Activated naive CD8-positive, alpha-beta T cell treated with anti-CD3 and anti-CD28 coated beads, Interleukin-2, amount 50 U/mL, for 24 hours (primary cell): ENCODE measurements around the gene CPNE2.
"Not testable (repeated sequence)": the region's sequence is repeated elsewhere in the genome, so short reads cannot be mapped to it uniquely, and the experiment has no call there.

Source experiments
- ATAC-seq: fragments of 150-1000 bp; cut with Tn5 transposase; one replicate; pipeline ENCODE4 v1.10.0; 2021
- DNase-seq: peaks from one replicate; pipeline ENCODE4 v3.0.0; 2021
- H3K27ac Mint-ChIP-seq: one replicate; pipeline ENCODE4 v1.8.0; 2021; ENCODE audit warnings: mild to moderate bottlenecking, mixed read lengths
- H3K27me3 Mint-ChIP-seq: one replicate; pipeline ENCODE4 v1.8.0; 2021; ENCODE audit warnings: mixed read lengths
- H3K36me3 Mint-ChIP-seq: one replicate; pipeline ENCODE4 v1.8.0; 2021; ENCODE audit warnings: low read depth, mixed read lengths
- H3K4me1 Mint-ChIP-seq: one replicate; pipeline ENCODE4 v1.8.0; 2021; ENCODE audit warnings: mixed read lengths
- H3K4me3 Mint-ChIP-seq: one replicate; pipeline ENCODE4 v1.8.0; 2021; ENCODE audit warnings: mild to moderate bottlenecking, moderate library complexity, mixed read lengths
- H3K9me3 Mint-ChIP-seq: one replicate; pipeline ENCODE4 v1.8.0; 2021; ENCODE audit warnings: mixed read lengths

CPNE2 gene

DNA sequence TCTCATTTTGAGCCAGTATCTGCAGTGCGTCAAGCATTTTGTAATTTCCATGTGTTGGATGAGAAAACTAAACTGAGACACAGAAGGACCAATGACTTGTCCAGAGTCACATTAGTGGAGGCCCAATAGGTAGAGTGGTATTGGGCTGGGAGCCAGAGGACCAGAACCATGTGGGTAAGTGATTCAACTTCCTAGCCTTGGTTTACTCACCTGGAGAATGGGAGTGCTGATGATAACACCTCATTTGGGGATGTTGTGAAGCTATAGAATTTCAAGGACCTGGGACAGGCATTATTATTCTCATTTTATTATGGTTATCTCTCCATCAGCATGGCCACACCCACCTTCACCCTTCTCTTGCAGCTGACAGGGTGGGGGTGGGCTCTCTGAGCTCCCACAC lies 8.1 kb downstream of the CPNE2 start:
- no peak for DNase-seq
- Mint-ChIP-seq H3K9me3 (no peaks in the 10 kb centered on the region), H3K27ac (no peak overlapping the region), H3K4me3 (no peak overlapping the region), H3K36me3 (no peaks in the 10 kb centered on the region), H3K4me1 (peaks cover 10% of the 10 kb centered on the region), H3K27me3 (no peaks in the 10 kb centered on the region)
- ATAC-seq, result no peak

DNA sequence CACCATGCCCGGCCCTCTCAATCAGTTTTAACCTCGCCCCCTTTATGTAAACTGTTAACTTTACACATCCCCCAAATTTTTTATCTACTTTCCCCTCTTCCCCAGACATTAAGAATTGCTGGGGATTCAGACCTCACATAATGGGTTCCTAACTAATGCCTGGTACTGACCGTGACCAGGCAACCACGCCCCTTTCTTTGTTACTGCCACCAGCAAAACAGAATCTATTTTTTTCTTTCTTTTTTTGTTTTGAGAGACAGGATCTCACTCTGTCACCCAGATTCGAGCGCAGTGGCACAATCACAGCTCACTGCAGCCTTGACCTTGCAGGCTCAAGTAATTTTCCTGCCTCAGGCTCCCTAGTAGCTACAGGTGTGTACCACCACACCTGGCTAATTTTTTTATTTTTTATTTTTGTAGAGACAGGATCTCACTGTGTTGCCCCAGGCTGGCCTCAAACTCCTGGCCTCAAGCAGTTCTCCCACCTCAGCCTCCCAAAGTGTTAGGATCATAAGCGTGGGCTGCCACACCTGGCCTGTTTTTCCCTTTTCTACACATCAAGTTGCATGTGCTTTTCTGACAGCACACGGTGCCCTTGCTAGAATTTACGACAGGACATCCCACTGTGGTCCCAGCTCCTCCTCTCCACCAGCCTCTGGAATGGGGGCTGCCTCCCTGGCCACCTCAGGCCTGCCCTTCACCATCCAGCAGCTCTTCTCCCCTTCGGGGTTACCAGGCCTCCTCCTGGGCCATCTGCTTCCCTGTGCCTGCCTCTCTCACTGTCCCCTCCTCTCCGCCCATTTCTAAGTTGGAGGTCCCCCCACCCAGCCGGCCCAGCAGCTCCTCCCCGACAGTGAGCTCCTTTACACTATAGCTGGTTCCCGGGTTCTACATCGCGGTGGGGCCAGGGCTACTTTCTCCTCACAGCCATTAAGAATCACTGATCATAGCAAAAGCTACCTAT lies 10.8 kb downstream of the CPNE2 start:
- Mint-ChIP-seq H3K27me3 (no peaks in the 10 kb centered on the region), H3K36me3 (no peaks in the 10 kb centered on the region), H3K27ac (no peak overlapping the region), H3K9me3 (no peaks in the 10 kb centered on the region), H3K4me1 (peaks cover 11% of the 10 kb centered on the region), H3K4me3 (no peak overlapping the region)
- ATAC-seq, result no peak
- DNase-seq, result no peak

DNA sequence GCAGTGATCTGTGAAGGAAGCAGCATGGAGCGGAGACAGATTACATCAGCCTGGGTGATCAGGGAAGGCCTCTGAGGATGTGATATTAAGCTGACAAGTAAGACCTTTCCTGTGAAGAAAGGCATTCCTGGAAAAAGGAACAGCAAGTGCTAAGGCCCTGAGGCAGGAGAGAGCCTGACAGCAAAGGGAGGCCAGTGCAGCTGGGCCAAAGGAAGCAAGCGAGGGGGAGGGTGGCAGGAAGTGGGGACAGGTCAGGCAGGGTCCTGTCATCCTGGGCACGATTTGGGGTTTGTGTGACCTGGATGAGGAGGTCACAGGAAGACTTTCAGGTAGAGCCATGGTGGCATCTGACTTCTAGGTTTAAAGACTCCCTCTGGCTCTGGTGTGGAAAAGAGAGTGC lies 12.3 kb downstream of the CPNE2 start:
- no peaks in the 10 kb centered on the region for H3K36me3 Mint-ChIP-seq
- ATAC-seq (no peak), DNase-seq (no peak)
- peaks cover 11% of the 10 kb centered on the region for H3K4me1 Mint-ChIP-seq
- H3K27me3 Mint-ChIP-seq, result no peaks in the 10 kb centered on the region
- H3K4me3 Mint-ChIP-seq, result no peak overlapping the region
- no peak overlapping the region for H3K27ac Mint-ChIP-seq
- H3K9me3 Mint-ChIP-seq, result no peaks in the 10 kb centered on the region

DNA sequence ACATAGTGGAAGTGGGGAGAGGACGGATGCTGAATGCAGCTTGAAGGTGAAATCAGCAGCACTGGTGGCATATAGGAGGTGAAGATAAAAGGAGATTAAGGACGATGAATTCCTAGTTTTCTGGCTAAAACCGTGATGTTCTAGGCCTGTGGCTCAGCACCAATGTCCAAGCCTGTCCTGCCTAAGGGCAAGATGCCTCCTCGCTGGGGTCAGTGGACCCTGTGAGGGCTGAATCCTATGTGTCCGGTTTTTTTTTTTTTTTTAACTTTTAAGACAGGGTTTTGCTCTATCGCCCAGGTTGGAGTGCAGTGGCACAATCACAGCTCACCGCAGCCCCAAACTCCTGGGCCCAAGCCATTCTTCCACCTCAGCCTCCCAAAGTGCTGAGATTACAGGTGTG lies 12.8 kb downstream of the CPNE2 start:
- Mint-ChIP-seq H3K4me1 (peaks cover 11% of the 10 kb centered on the region), H3K9me3 (no peaks in the 10 kb centered on the region), H3K36me3 (no peaks in the 10 kb centered on the region), H3K4me3 (no peak overlapping the region), H3K27me3 (no peaks in the 10 kb centered on the region), H3K27ac (no peak overlapping the region)
- ATAC-seq, result no peak
- DNase-seq, result no peak

DNA sequence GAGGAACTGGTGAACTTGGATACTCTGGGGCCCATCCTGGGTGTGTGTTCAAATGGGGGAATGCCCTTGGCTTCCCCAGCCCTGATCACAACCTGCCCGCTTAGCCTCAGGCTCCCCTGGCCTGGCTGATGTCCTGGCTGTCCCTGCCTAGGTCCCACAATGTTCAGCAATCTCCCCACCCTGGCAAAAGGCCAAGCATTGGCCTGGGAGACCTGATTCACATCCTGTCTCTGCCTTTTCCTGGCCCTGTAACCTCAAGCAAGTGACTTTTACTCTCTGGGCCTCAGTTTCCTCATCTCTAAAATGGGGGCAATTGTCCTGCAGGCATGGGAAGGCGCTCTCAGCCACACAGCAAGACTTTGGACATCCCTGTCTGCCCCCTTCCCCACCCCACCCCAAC lies 14.4 kb downstream of the CPNE2 start:
- ATAC-seq (peak; percentile 29), DNase-seq (no peak)
- no peak overlapping the region for H3K4me3 Mint-ChIP-seq
- no peaks in the 10 kb centered on the region for H3K9me3 Mint-ChIP-seq
- H3K27ac Mint-ChIP-seq, result no peak overlapping the region
- H3K4me1 Mint-ChIP-seq, result peaks cover 11% of the 10 kb centered on the region
- H3K36me3 Mint-ChIP-seq, result no peaks in the 10 kb centered on the region
- no peaks in the 10 kb centered on the region for H3K27me3 Mint-ChIP-seq

DNA sequence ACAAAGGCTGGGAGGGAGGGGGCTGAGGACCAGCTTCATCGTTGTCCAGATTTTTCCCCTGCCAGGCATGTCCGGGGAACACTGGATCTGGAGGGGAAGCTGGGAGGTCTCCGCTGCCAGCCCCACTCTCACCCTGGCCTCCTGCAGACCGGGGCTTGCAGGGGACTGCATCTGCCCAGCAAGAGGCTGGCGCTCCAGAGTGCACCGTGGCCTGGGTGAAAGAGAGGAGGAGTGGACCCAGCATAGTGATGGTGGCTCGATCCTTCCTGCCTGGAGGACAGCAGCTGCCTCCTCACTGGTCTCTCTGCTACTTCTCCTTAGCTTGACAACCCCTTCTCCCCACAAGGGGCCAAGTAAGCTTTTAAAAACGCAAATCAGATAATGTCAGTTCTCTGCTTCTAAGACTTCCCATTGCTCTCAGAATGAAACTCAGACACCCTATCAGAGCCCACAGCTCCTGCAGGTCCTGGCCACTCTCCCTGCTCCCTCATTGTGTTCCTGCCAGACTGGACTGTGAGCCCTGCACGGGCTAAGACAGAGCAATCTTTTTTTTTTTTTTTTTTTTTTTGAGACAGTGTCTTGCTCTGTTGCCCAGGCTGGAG lies 15.0 kb downstream of the CPNE2 start:
- Mint-ChIP-seq H3K4me1 (peaks cover 11% of the 10 kb centered on the region), H3K9me3 (no peaks in the 10 kb centered on the region), H3K27ac (no peak overlapping the region), H3K4me3 (no peak overlapping the region), H3K27me3 (no peaks in the 10 kb centered on the region), H3K36me3 (no peaks in the 10 kb centered on the region)
- no peak for DNase-seq
- ATAC-seq, result no peak

DNA sequence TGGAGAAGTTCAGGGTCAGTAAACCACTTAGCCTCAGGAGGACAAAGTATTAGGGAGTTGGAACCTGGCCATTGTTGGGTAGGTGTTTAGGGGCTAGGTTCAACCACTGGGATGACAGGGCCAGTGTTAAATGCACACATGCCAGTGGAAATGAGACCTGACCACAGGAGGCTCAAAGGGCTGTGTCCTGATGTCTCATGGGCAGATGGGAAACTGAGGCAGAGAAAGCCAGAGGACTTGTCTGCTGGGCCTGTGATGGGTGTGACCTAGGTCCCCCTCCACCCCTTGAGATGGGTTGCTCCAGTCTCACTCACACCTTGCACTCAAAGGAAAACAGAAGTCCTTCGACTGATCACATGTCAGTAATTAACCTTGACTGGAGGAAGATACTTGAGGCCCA lies 16.0 kb downstream of the CPNE2 start:
- ATAC-seq, result no peak
- DNase-seq, result no peak
- H3K27ac Mint-ChIP-seq, result no peak overlapping the region
- no peaks in the 10 kb centered on the region for H3K27me3 Mint-ChIP-seq
- peaks cover 18% of the 10 kb centered on the region for H3K4me1 Mint-ChIP-seq
- H3K9me3 Mint-ChIP-seq, result no peaks in the 10 kb centered on the region
- H3K4me3 Mint-ChIP-seq, result no peak overlapping the region
- no peaks in the 10 kb centered on the region for H3K36me3 Mint-ChIP-seq

DNA sequence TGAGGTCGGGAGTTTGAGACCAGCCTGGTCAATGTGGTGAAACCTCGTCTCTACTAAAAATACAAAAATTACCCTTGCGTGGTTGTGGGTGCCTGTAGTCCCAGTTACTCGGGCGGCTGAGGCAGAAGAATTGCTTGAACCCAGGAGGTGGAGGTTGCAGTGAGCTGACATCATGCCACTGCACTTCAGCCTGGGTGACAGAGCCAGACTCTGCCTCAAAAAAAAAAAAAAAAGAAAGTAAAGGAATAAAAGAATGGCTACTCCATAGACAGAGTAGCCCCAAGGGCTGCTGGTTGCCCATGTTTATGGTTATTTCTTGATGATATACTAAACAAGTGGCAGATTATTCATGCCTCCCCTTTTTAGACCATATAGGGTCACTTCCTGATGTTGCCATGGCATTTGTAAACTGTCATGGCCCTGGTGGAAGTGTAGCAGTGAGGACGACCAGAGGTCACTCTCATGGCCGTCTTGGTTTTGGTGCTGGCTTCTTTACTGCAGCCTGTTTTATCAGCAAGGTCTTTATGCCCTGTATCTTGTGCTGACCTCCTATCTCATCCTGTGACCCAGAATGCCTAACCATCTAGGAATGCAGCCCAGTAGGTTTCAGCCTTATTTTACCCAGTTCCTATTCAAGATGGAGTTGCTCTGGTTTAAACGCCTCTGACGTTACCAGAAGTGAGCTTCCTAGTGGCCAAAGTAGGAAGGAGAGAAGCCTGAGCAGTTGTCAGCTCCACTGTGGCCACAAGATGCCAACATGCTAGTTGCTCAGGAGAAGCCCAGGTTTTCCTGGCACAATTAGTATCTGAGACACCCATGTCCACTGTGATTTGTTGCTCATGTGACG lies 17.1 kb downstream of the CPNE2 start:
- H3K4me3 Mint-ChIP-seq, DNase-seq: not testable (repeated sequence)

DNA sequence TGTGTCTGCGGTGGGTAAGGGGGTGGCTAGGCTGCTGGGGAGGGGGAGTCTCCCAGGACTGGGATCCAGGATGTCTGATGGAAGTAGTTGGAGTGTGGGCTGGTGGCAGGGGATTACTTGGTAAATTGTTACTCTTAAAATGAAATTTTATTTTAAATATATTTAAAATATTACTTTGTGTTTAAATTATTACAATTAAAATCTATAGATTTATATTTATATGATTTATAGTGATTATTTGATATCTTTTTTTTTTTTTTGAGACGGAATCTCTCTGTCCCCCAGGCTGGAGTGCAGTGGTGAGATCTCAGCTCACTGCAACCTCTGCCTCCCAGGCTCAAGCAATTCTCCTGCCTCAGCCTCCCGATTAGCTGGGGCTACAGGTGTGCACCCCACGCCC lies 18.6 kb downstream of the CPNE2 start:
- ATAC-seq (no peak), DNase-seq (no peak)
- Mint-ChIP-seq H3K9me3 (no peaks in the 10 kb centered on the region), H3K36me3 (no peaks in the 10 kb centered on the region), H3K27me3 (no peaks in the 10 kb centered on the region), H3K4me1 (peaks cover 11% of the 10 kb centered on the region), H3K4me3 (no peak overlapping the region), H3K27ac (no peak overlapping the region)

More for the DNA sequence above, 17.1 kb downstream of the CPNE2 start:
- not testable (repeated sequence) for ATAC-seq, H3K9me3 Mint-ChIP-seq, H3K36me3 Mint-ChIP-seq, H3K27ac Mint-ChIP-seq, H3K27me3 Mint-ChIP-seq
- peaks cover 17% of the 10 kb centered on the region for H3K4me1 Mint-ChIP-seq

DNA sequence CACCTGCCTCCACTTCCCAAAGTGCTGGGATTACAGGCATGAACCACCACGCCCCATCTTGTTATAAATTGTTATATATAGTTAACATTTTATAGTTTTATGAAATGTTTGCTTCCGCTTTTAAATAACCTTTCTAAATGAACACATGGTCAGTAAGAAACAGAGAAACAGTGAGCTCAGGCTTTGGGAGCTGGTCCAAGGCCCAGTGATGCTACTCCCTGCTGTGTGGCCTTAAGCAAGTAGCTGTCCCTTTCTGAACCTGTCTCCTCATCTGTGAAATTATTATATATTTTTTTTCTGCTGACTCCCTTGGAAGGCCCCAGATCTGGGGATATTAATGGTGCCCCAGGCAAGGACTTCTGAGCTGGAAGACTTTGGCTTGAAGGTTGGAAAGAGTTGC lies 19.0 kb downstream of the CPNE2 start:
- Mint-ChIP-seq H3K27me3 (no peaks in the 10 kb centered on the region), H3K4me1 (peaks cover 9% of the 10 kb centered on the region), H3K9me3 (no peaks in the 10 kb centered on the region), H3K4me3 (no peak overlapping the region), H3K27ac (no peak overlapping the region), H3K36me3 (no peaks in the 10 kb centered on the region)
- ATAC-seq (no peak), DNase-seq (no peak)

DNA sequence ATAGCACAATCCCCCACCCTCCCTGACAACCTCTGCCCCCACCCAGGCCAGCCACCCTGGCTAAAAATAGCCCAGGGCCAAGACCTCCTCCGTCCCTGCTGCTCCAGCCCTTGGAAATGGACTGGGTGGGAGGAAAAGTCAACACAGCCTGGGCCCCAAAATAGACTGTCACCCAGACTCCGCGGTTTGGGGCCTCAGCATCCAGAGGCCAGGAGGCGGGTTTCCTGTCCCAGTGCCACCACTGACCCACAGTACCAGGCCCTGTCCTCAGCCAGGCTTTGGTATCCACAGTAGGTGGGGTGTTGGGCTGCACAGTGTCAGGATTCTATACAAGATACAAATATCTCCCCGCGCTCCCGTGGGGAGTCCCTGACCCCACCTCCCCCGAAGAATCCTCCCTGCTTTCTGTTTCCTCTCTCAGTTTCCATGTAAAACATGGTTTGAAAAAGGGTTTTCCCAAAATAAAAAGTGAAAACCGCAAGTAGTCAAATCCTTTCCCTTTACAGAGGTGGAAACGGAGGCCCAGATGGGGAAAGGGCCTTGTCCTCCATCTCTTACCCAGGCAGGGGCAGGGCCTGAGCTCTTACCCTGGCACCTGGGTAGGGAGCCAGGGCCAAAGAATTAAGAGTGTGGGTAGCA lies 20.1 kb downstream of the CPNE2 start:
- Mint-ChIP-seq H3K4me3 (no peak overlapping the region), H3K9me3 (no peaks in the 10 kb centered on the region), H3K4me1 (peaks cover 8% of the 10 kb centered on the region), H3K36me3 (no peaks in the 10 kb centered on the region), H3K27me3 (no peaks in the 10 kb centered on the region), H3K27ac (no peak overlapping the region)
- DNase-seq (no peak), ATAC-seq (no peak)

DNA sequence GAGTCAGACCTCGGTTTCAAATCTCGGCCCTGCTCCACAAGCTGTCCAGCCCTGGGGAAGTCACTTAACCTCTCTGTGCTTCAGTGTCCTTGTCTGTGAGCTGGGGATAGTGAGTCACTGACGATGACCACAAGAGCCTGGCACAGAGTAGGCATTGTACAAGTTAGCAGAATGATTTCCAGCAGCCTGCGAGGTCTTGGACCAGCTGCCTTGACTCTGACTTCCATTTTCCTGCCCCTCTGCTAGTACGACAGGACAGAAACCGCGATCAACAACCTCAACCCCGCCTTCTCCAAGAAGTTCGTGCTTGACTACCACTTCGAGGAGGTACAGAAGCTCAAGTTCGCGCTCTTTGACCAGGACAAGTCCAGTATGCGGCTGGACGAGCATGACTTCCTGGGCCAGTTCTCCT lies 20.7 kb downstream of the CPNE2 start:
- Mint-ChIP-seq H3K27me3 (no peaks in the 10 kb centered on the region), H3K4me1 (peaks cover 8% of the 10 kb centered on the region), H3K27ac (no peak overlapping the region), H3K4me3 (no peak overlapping the region), H3K9me3 (no peaks in the 10 kb centered on the region), H3K36me3 (no peaks in the 10 kb centered on the region)
- ATAC-seq, result peak; percentile 36
- no peak for DNase-seq

DNA sequence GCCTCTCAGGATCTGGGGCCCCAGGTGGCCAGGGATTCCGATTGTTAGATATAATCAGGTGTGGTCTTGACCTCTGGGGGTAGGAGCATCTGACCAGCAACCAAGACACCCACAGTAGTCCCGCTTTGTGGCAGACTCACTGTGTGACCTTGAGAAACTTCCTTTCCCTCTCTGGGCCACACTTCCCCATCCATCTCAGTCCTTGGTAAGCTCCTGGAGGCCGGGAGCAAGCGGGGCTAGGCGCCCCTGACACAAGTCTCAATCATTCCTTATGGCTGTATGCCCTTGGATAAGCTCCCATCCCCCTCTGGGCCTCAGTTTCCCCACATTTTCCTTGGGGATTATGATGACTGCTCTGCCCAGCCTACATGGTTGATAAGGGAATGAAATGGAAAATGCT lies 21.3 kb downstream of the CPNE2 start:
- peaks cover 8% of the 10 kb centered on the region for H3K4me1 Mint-ChIP-seq
- no peaks in the 10 kb centered on the region for H3K36me3 Mint-ChIP-seq
- no peak for DNase-seq
- no peak overlapping the region for H3K27ac Mint-ChIP-seq
- no peaks in the 10 kb centered on the region for H3K27me3 Mint-ChIP-seq
- H3K4me3 Mint-ChIP-seq, result no peak overlapping the region
- no peak for ATAC-seq
- H3K9me3 Mint-ChIP-seq, result no peaks in the 10 kb centered on the region

DNA sequence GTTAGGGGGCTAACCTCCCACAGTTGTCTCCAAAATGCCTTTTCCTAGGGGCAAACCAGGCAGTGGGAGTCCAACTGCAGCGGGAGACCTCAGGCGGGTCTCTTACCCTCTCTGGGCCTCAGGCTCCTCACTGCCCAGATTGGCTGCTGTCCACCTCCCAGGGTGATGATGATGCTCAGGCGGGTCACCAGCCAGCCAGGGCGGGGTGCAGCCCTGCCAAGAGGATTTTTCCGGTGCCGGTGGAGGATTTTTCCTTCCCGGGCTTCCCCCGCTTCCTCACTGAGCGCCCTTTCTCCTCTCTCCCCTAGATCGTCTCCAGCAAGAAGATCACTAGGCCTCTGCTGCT lies 22.8 kb downstream of the CPNE2 start:
- Mint-ChIP-seq H3K36me3 (no peaks in the 10 kb centered on the region), H3K4me3 (no peak overlapping the region)

More for the DNA sequence above, 22.8 kb downstream of the CPNE2 start:
- no peaks in the 10 kb centered on the region for H3K27me3 Mint-ChIP-seq
- DNase-seq, result no peak
- ATAC-seq, result no peak
- H3K9me3 Mint-ChIP-seq, result no peaks in the 10 kb centered on the region
- H3K4me1 Mint-ChIP-seq, result peaks cover 8% of the 10 kb centered on the region
- no peak overlapping the region for H3K27ac Mint-ChIP-seq
